Muscle of leg (tissue), 11 donors: ENCODE measurements around the gene REM2. TPM values are rescaled to one million over a fixed set of nuclear protein-coding genes. Genes with fewer than 3 reads are reported as not detected.
A peak's percentile ranks its signal among the peaks of the same experiment; 100 is the strongest.

Experiments
- DNase-seq: peaks from one replicate; pipeline ENCODE4 v3.0.0; 2013
- H3K27ac ChIP-seq: one replicate; pipeline ENCODE4 v1.5.1; 2013; ENCODE audit warnings: mild to moderate bottlenecking, low read length, control low read depth
- H3K27me3 ChIP-seq: one replicate; pipeline ENCODE4 v1.6.1; 2013; ENCODE audit warnings: low read length; ENCODE audit not compliant: control insufficient read depth, insufficient read depth
- H3K36me3 ChIP-seq: one replicate; pipeline ENCODE4 v1.6.1; 2013; ENCODE audit warnings: low read length; ENCODE audit not compliant: control insufficient read depth, insufficient read depth
- H3K4me1 ChIP-seq: one replicate; pipeline ENCODE4 v1.6.1; 2013; ENCODE audit warnings: low read length; ENCODE audit not compliant: control insufficient read depth, insufficient read depth
- H3K4me3 ChIP-seq: one replicate; pipeline ENCODE4 v1.5.1; 2013; ENCODE audit warnings: low read length, control low read depth
- H3K9me3 ChIP-seq: replicated peaks from 2 replicates; pipeline ENCODE4 v1.6.1; 2013; ENCODE audit warnings: low read depth, low read length; ENCODE audit not compliant: control insufficient read depth
- WGBS: methylation state at CpG from one replicate; pipeline ENCODE4 v1.1.5; 2013; ENCODE audit warnings: missing lambda C conversion rate; ENCODE audit not compliant: insufficient coverage; 5-methylcytosine and 5-hydroxymethylcytosine counted together
- polyA plus RNA-seq, 8 donors: library from polyadenylated mRNA; unstranded; fragments of 120-200 nt; gene quantifications; one replicate each; pipeline versions ENCODE4 v1.2.1 to v1.2.3, GENCODE V29; 2013; ENCODE audit warnings: inconsistent platforms in 1 of 8, low replicate concordance in 1 of 8; ENCODE audit not compliant: insufficient read length in 8 of 8, insufficient read depth in 1 of 8
- total RNA-seq: library from RNA; stranded (reverse); fragments of 120-200 nt; gene quantifications from one replicate; pipeline ENCODE4 v1.2.4, GENCODE V29; 2013

Gene REM2
- total and polyA plus RNA-seq, 9 donors, result 0.13 to 0.32 (median 0.18) TPM; not detected in 1

- 40% methylated on average over 6 of the region's 11 CpGs for WGBS
- peak overlapping the region; percentile 62 for H3K4me3 ChIP-seq
- H3K4me1 ChIP-seq, result peaks cover 36% of the 10 kb centered on the region
- H3K9me3 ChIP-seq, result no peaks in the 10 kb centered on the region
- H3K36me3 ChIP-seq, result no peaks in the 10 kb centered on the region
- peak; percentile 83 for DNase-seq
- H3K27me3 ChIP-seq, result peaks cover 12% of the 10 kb centered on the region
- H3K27ac ChIP-seq, result no peak overlapping the region
Measured at GRCh38 chr14:22887260-22887989, 4.4 kb downstream of the REM2 start.

- Histone ChIP-seq H3K4me3 (no peak overlapping the region), H3K36me3 (no peaks in the 10 kb centered on the region), H3K27me3 (peaks cover 9% of the 10 kb centered on the region), H3K4me1 (peaks cover 31% of the 10 kb centered on the region), H3K27ac (no peak overlapping the region), H3K9me3 (no peaks in the 10 kb centered on the region)
- WGBS, result 62% methylated on average over 5 of the region's 5 CpGs
- DNase-seq, result no peak
Measured at GRCh38 chr14:22887990-22888378, 5.0 kb downstream of the REM2 start.

GRCh38 chr14:22888662-22889061, 5.6 kb downstream of the REM2 start:
- Histone ChIP-seq H3K9me3 (no peaks in the 10 kb centered on the region), H3K4me3 (no peak overlapping the region), H3K4me1 (peaks cover 25% of the 10 kb centered on the region), H3K27ac (no peak overlapping the region), H3K36me3 (no peaks in the 10 kb centered on the region), H3K27me3 (peaks cover 3% of the 10 kb centered on the region)
- no CpG with 5 or more reads among the region's 4 CpGs for WGBS
- no peak for DNase-seq

- Histone ChIP-seq H3K4me3 (no peak overlapping the region), H3K9me3 (no peaks in the 10 kb centered on the region), H3K27ac (no peak overlapping the region), H3K4me1 (peaks cover 22% of the 10 kb centered on the region), H3K27me3 (peaks cover 3% of the 10 kb centered on the region), H3K36me3 (no peaks in the 10 kb centered on the region)
- no peak for DNase-seq
- WGBS, result 100% methylated on average over 1 of the region's 1 CpG
Measured at GRCh38 chr14:22890416-22890815, 7.4 kb downstream of the REM2 start.

GRCh38 chr14:22892488-22892887, 9.5 kb downstream of the REM2 start:
- Histone ChIP-seq H3K27me3 (no peaks in the 10 kb centered on the region), H3K9me3 (no peaks in the 10 kb centered on the region), H3K36me3 (peaks cover 3% of the 10 kb centered on the region), H3K4me1 (peaks cover 10% of the 10 kb centered on the region), H3K4me3 (no peak overlapping the region), H3K27ac (no peak overlapping the region)
- no peak for DNase-seq
- 73% methylated on average over 3 of the region's 7 CpGs for WGBS

GRCh38 chr14:22893706-22894105, 10.7 kb downstream of the REM2 start:
- H3K27me3 ChIP-seq, result no peaks in the 10 kb centered on the region
- H3K4me1 ChIP-seq, result no peaks in the 10 kb centered on the region
- DNase-seq, result no peak
- WGBS, result 92% methylated on average over 2 of the region's 4 CpGs
- H3K9me3 ChIP-seq, result no peaks in the 10 kb centered on the region
- no peak overlapping the region for H3K4me3 ChIP-seq
- peaks cover 5% of the 10 kb centered on the region for H3K36me3 ChIP-seq
- H3K27ac ChIP-seq, result no peak overlapping the region

DNA sequence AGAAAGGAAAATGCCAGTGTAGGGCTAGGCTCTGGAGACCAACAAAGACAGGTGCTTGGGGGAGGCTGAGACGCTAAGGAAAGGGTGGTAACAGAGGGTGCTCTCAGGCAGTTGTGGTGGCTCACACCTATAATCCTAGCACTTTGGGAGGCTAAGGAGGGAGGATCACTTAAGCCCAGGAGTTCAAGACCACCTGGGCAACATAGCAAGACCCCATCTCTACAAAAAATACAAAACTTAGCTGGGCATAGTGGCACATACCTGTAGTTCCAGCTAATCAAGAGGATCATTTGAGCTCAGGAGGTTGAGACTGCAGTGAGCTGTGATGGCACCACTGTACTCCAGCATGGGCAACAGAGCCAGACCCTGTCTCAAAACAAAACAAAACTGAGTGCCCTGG, 12.4 kb downstream of the REM2 start:
- WGBS, result no CpG with 5 or more reads among the region's 1 CpG
- Histone ChIP-seq H3K9me3 (no peaks in the 10 kb centered on the region), H3K4me3 (no peak overlapping the region), H3K4me1 (no peaks in the 10 kb centered on the region), H3K36me3 (peaks cover 20% of the 10 kb centered on the region), H3K27me3 (no peaks in the 10 kb centered on the region), H3K27ac (no peak overlapping the region)
- DNase-seq, result no peak

GRCh38 chr14:22896356-22896755, 13.3 kb downstream of the REM2 start:
- Histone ChIP-seq H3K36me3 (peaks cover 29% of the 10 kb centered on the region), H3K4me1 (no peaks in the 10 kb centered on the region), H3K27ac (no peak overlapping the region), H3K27me3 (no peaks in the 10 kb centered on the region), H3K4me3 (no peak overlapping the region), H3K9me3 (no peaks in the 10 kb centered on the region)
- DNase-seq, result no peak
- WGBS, result 64% methylated on average over 4 of the region's 5 CpGs

GRCh38 chr14:22896760-22897159, 13.7 kb downstream of the REM2 start:
- Histone ChIP-seq H3K4me3 (no peak overlapping the region), H3K9me3 (no peaks in the 10 kb centered on the region), H3K4me1 (no peaks in the 10 kb centered on the region), H3K27ac (no peak overlapping the region), H3K36me3 (peaks cover 33% of the 10 kb centered on the region), H3K27me3 (no peaks in the 10 kb centered on the region)
- WGBS, result 78% methylated on average over 3 of the region's 3 CpGs
- no peak for DNase-seq

DNA sequence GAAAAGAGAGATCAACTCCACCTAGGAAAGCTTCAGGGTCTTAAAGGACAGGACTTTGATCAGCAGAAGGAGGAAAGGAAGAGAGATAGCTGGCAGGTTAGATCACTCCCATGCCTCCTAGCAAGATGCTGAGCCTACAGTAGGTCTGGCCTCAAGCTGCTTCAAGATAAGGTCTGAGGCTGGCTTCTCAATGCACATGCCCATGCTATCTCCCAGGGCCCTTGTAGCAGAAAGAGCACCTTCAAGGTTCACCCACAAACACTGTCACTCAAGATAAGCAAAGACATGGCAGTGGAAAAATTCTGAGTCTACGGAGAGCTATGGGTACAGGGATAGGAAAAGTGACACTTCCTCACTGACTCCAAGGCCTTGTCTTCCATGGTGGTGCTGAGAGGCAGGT, 14.3 kb downstream of the REM2 start:
- Histone ChIP-seq H3K27me3 (no peaks in the 10 kb centered on the region), H3K9me3 (no peaks in the 10 kb centered on the region), H3K36me3 (peaks cover 39% of the 10 kb centered on the region), H3K27ac (no peak overlapping the region), H3K4me3 (no peak overlapping the region), H3K4me1 (no peaks in the 10 kb centered on the region)
- WGBS, result no CpG with 5 or more reads among the region's 1 CpG
- DNase-seq, result no peak
